GM19238 (cell line): Measurements from ENCODE around the gene SMAD7.

Experiments
- DNase-seq: peaks from one replicate; pipeline ENCODE4 v3.0.0; 2011; ENCODE audit warnings: low spot score; ENCODE audit not compliant: insufficient read length

The SMAD7 gene

GRCh38 chr18:48962252-48962993 lies 11.7 kb upstream of the SMAD7 start:
- no peak for DNase-seq

GRCh38 chr18:48961547-48961946 lies 10.8 kb upstream of the SMAD7 start:
- DNase-seq, result no peak

- no peak for DNase-seq
Measured at GRCh38 chr18:48959921-48960920, 9.5 kb upstream of the SMAD7 start.

- DNase-seq, result no peak
Measured at GRCh38 chr18:48959551-48959920, 8.8 kb upstream of the SMAD7 start.

GRCh38 chr18:48958951-48959350 lies 8.2 kb upstream of the SMAD7 start:
- no peak for DNase-seq

GRCh38 chr18:48957616-48958015 lies 6.9 kb upstream of the SMAD7 start:
- DNase-seq, result no peak

- no peak for DNase-seq
Measured at GRCh38 chr18:48957136-48957535, 6.4 kb upstream of the SMAD7 start.

- DNase-seq, result no peak
Measured at GRCh38 chr18:48956356-48956755, 5.6 kb upstream of the SMAD7 start.

GRCh38 chr18:48955830-48956261 lies 5.1 kb upstream of the SMAD7 start:
- DNase-seq, result no peak

- DNase-seq, result no peak
Measured at GRCh38 chr18:48954886-48955819, 4.4 kb upstream of the SMAD7 start.

GRCh38 chr18:48953104-48953706 lies 2.4 kb upstream of the SMAD7 start:
- no peak for DNase-seq

- peak; percentile 49 for DNase-seq
Measured at GRCh38 chr18:48952287-48953103, 1.7 kb upstream of the SMAD7 start.

GRCh38 chr18:48951448-48952286 lies 902 bp upstream of the SMAD7 start:
- peak; percentile 86 for DNase-seq

GRCh38 chr18:48949606-48950535 lies 894 bp downstream of the SMAD7 start:
- peak; percentile 46 for DNase-seq

- peak; percentile 41 for DNase-seq
Measured at GRCh38 chr18:48949050-48949605, 1.6 kb downstream of the SMAD7 start.

- DNase-seq, result peak; percentile 57
Measured at GRCh38 chr18:48948112-48949049, 2.4 kb downstream of the SMAD7 start.
